Suprapubic skin (tissue), 3 donors: Measurements from ENCODE around the gene MKX.

ENCODE experiments used
- CTCF ChIP-seq, 2 donors: fragments of 200-600 bp in 1 of 2; fragments of 450-650 bp in 1 of 2; sonication (generic) in 1 of 2; IDR thresholded peaks; one replicate each; pipeline ENCODE4 v1.5.1; 2016 to 2019; ENCODE audit warnings: antibody characterized with exemption in 2 of 2, mild to moderate bottlenecking in 1 of 2, moderate library complexity in 1 of 2
- POLR2A ChIP-seq, 2 donors: fragments of 450-650 bp; IDR thresholded peaks; one replicate each; pipeline ENCODE4 v1.6.1; 2017; ENCODE audit warnings: antibody characterized with exemption in 2 of 2, mild to moderate bottlenecking in 2 of 2, moderate library complexity in 2 of 2

- no peak for TF ChIP-seq CTCF (IDR thresholded peaks at IDR 0.05)
- no peak for TF ChIP-seq POLR2A (IDR thresholded peaks at IDR 0.05)
Measured at GRCh38 chr10:27723436-27723835, 22.2 kb downstream of the MKX start.
